ENCODE results near the gene CST1.
"Not testable (repeated sequence)": the region's sequence is repeated elsewhere in the genome, so short reads cannot be mapped to it uniquely, and the experiment has no call there.

CST1 gene

DNA sequence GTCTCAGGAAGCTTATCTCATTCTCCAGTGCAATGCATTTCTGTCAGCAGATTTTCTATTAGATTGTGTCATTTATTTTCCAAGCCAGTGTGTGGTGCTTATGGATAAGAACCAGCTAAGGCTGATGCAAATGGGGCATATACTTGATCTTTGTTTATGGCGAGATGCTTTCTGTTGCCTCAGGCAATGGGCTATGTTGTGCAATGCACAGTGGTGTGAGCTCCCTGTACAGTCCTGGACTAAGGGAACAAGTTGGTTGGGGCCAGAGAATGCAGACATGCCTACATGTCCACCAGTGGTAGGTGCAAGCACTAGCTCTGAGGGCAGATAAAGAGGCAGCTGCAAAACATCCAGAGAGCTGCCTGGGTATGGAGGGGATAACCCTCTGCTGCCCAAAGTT is 16.3 kb downstream of the CST1 start:
- H3K4me1 ChIP-seq (ENCODE audit: insufficient read depth, low read length, poor library complexity, severe bottlenecking); H2AFZ ChIP-seq (ENCODE audit: low read length); H3K9ac ChIP-seq (ENCODE audit: low read depth, low read length, poor library complexity, severe bottlenecking); H3K79me2 ChIP-seq (ENCODE audit: insufficient read depth, low read length); H4K20me1 ChIP-seq (ENCODE audit: insufficient read depth, low read length, poor library complexity, severe bottlenecking); H3K9me2 ChIP-seq (replicated peaks; ENCODE audit: low read depth, low read length); H3F3A ChIP-seq (ENCODE audit: low read depth); H3K27me3 ChIP-seq (ENCODE audit: insufficient read depth, low read length, poor library complexity, severe bottlenecking); H3K4me2 ChIP-seq (ENCODE audit: low read depth, low read length, poor library complexity, severe bottlenecking); H3K4me3 ChIP-seq (ENCODE audit: low read length, poor library complexity, severe bottlenecking); H3K36me3 ChIP-seq (ENCODE audit: insufficient read depth, low read length); H3K9me3 ChIP-seq (ENCODE audit: insufficient read depth, low read depth, low read length): not testable (repeated sequence)

DNA sequence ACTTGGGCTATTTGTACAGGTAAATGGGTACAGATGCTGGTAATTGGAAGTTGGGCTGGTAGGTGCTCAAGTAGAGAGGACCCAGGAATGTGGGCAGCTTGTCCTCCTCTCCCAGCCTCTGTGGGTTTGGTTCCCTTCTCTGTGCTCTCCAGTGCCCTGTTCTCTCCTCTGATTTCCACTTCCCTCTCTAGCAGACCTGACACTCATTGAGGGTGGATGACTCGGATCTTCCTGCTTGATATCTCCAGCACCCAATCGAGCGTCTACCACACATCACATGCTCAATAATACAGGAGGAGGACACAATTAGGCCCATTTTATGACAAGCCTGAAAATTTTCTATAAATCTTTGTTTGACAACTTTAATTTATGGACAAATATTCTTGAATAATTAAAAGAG is 23.7 kb downstream of the CST1 start:
- no peak for TF ChIP-seq EZH2phosphoT487 (IDR thresholded peaks at IDR 0.05; ENCODE audit: borderline replicate concordance)
- TF ChIP-seq, protein P1, sequence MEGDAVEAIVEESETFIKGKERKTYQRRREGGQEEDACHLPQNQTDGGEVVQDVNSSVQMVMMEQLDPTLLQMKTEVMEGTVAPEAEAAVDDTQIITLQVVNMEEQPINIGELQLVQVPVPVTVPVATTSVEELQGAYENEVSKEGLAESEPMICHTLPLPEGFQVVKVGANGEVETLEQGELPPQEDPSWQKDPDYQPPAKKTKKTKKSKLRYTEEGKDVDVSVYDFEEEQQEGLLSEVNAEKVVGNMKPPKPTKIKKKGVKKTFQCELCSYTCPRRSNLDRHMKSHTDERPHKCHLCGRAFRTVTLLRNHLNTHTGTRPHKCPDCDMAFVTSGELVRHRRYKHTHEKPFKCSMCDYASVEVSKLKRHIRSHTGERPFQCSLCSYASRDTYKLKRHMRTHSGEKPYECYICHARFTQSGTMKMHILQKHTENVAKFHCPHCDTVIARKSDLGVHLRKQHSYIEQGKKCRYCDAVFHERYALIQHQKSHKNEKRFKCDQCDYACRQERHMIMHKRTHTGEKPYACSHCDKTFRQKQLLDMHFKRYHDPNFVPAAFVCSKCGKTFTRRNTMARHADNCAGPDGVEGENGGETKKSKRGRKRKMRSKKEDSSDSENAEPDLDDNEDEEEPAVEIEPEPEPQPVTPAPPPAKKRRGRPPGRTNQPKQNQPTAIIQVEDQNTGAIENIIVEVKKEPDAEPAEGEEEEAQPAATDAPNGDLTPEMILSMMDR (conservative IDR thresholded peaks at IDR 0.05; ENCODE audit: low read length) = no peak
- Histone ChIP-seq H3K9ac (ENCODE audit: low read depth, low read length, poor library complexity, severe bottlenecking) (no peak overlapping the region), H3K4me1 (ENCODE audit: insufficient read depth, low read length, poor library complexity, severe bottlenecking) (no peaks in the 10 kb centered on the region), H3K9me3 (ENCODE audit: insufficient read depth, low read depth, low read length) (no peaks in the 10 kb centered on the region), H4K20me1 (ENCODE audit: insufficient read depth, low read length, poor library complexity, severe bottlenecking) (no peaks in the 10 kb centered on the region), H3K79me2 (ENCODE audit: insufficient read depth, low read length) (no peaks in the 10 kb centered on the region), H3K4me2 (ENCODE audit: low read depth, low read length, poor library complexity, severe bottlenecking) (no peak overlapping the region), H3F3A (ENCODE audit: low read depth) (no peaks in the 10 kb centered on the region), H3K27me3 (ENCODE audit: insufficient read depth, low read length, poor library complexity, severe bottlenecking) (no peaks in the 10 kb centered on the region), H3K4me3 (ENCODE audit: low read length, poor library complexity, severe bottlenecking) (no peak overlapping the region), H3K9me2 (replicated peaks; ENCODE audit: low read depth, low read length) (no peaks in the 10 kb centered on the region), H2AFZ (ENCODE audit: low read length) (no peak overlapping the region), H3K36me3 (ENCODE audit: insufficient read depth, low read length) (no peaks in the 10 kb centered on the region)

DNA sequence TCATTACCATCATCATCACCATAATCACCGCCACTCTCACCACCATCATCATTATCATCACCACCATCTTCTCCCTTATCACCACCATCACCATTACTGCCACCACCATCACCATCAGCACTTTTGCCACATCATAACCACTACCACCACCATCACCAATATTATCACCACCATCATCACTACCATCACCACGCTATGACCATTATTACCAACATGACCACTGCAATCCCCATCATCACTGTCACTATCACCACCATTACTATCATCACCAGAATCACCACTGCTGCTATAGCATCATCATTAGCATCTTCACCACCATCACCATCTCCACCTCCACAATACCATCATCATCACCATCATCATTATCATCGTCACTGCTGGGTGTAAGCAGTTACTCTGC is 25.6 kb downstream of the CST1 start:
- no peaks in the 10 kb centered on the region for H3K9me2 ChIP-seq (replicated peaks; ENCODE audit: low read depth, low read length)
- H3K4me3 ChIP-seq (ENCODE audit: low read length, poor library complexity, severe bottlenecking) = no peak overlapping the region
- H3K36me3 ChIP-seq (ENCODE audit: insufficient read depth, low read length) = no peaks in the 10 kb centered on the region
- no peaks in the 10 kb centered on the region for H3K27me3 ChIP-seq (ENCODE audit: insufficient read depth, low read length, poor library complexity, severe bottlenecking)
- no peak for TF ChIP-seq EZH2phosphoT487 (IDR thresholded peaks at IDR 0.05; ENCODE audit: borderline replicate concordance)
- TF ChIP-seq, protein P1 (conservative IDR thresholded peaks at IDR 0.05; ENCODE audit: low read length) = no peak
- H2AFZ ChIP-seq (ENCODE audit: low read length) = no peak overlapping the region
- H3F3A ChIP-seq (ENCODE audit: low read depth) = no peaks in the 10 kb centered on the region
- no peaks in the 10 kb centered on the region for H4K20me1 ChIP-seq (ENCODE audit: insufficient read depth, low read length, poor library complexity, severe bottlenecking)
- no peaks in the 10 kb centered on the region for H3K9me3 ChIP-seq (ENCODE audit: insufficient read depth, low read depth, low read length)
- no peak overlapping the region for H3K9ac ChIP-seq (ENCODE audit: low read depth, low read length, poor library complexity, severe bottlenecking)
- H3K4me2 ChIP-seq (ENCODE audit: low read depth, low read length, poor library complexity, severe bottlenecking) = no peak overlapping the region
- no peaks in the 10 kb centered on the region for H3K79me2 ChIP-seq (ENCODE audit: insufficient read depth, low read length)
- H3K4me1 ChIP-seq (ENCODE audit: insufficient read depth, low read length, poor library complexity, severe bottlenecking) = no peaks in the 10 kb centered on the region

DNA sequence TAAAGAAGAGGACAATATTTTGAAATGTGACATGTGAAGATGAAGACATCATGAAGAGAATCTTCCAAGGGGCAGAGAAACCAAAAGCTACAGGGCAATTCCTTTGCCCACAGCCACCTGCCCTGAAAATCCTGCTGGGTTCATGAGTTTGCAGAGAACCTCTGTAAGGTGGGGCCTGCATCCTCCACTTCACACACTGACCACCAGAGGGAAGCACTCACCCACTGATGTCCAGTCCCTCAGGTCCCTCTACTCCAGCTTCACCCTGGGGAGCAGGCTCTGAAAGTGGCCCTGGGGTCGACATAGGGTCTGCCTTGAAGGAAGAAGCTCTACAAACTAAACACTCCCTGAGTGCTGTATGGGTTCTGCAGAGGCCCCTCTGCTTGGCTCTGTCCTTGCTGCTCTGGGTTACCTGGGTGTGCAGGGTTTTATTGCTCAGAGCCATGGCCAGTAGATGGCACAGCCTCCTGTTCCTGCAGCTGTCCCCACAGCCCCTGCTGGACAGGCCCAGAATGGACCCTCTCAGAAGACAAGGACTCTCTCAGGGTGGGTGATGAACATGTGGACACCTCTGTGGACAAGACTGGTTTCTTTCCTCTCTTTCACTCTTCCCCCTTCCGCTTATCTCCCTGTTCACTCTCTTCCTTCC is 27.0 kb downstream of the CST1 start:
- H3K9ac ChIP-seq (ENCODE audit: low read depth, low read length, poor library complexity, severe bottlenecking); H3F3A ChIP-seq (ENCODE audit: low read depth); H3K9me2 ChIP-seq (replicated peaks; ENCODE audit: low read depth, low read length); H3K36me3 ChIP-seq (ENCODE audit: insufficient read depth, low read length); H3K4me2 ChIP-seq (ENCODE audit: low read depth, low read length, poor library complexity, severe bottlenecking); H3K9me3 ChIP-seq (ENCODE audit: insufficient read depth, low read depth, low read length); H3K4me1 ChIP-seq (ENCODE audit: insufficient read depth, low read length, poor library complexity, severe bottlenecking); H3K27me3 ChIP-seq (ENCODE audit: insufficient read depth, low read length, poor library complexity, severe bottlenecking); H3K4me3 ChIP-seq (ENCODE audit: low read length, poor library complexity, severe bottlenecking); H2AFZ ChIP-seq (ENCODE audit: low read length); H4K20me1 ChIP-seq (ENCODE audit: insufficient read depth, low read length, poor library complexity, severe bottlenecking); H3K79me2 ChIP-seq (ENCODE audit: insufficient read depth, low read length): not testable (repeated sequence)
- TF ChIP-seq, protein P1 (conservative IDR thresholded peaks at IDR 0.05; ENCODE audit: low read length) = peak; percentile 48

DNA sequence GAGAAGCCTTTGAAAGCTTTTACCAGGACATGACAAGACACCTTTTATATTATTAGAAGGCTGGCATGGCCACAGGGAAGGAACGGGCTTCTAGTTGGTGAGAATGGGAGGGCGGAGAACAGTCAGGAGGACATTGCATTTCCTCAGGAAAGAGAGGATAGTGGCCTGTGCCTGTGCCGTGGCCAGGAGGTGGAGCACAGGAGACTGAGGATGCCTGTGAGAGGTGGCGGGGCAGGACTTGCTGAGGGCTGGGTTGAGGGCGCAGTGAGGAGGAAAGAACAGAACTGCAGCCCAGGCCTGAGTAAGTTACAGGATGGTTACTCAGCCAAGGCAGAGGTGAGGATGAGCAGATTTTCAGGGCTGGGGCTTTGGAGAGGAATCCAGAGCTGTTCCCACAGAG is 27.9 kb downstream of the CST1 start:
- not testable (repeated sequence) for H3K4me2 ChIP-seq (ENCODE audit: low read depth, low read length, poor library complexity, severe bottlenecking); H3K4me3 ChIP-seq (ENCODE audit: low read length, poor library complexity, severe bottlenecking); H2AFZ ChIP-seq (ENCODE audit: low read length)

More for the DNA sequence above, 27.9 kb downstream of the CST1 start:
- H3K9ac ChIP-seq (ENCODE audit: low read depth, low read length, poor library complexity, severe bottlenecking); H3K9me3 ChIP-seq (ENCODE audit: insufficient read depth, low read depth, low read length); H3F3A ChIP-seq (ENCODE audit: low read depth); H3K4me1 ChIP-seq (ENCODE audit: insufficient read depth, low read length, poor library complexity, severe bottlenecking); H3K36me3 ChIP-seq (ENCODE audit: insufficient read depth, low read length); H3K9me2 ChIP-seq (replicated peaks; ENCODE audit: low read depth, low read length); H3K79me2 ChIP-seq (ENCODE audit: insufficient read depth, low read length); H4K20me1 ChIP-seq (ENCODE audit: insufficient read depth, low read length, poor library complexity, severe bottlenecking); H3K27me3 ChIP-seq (ENCODE audit: insufficient read depth, low read length, poor library complexity, severe bottlenecking): not testable (repeated sequence)
